Activated T-helper 1 cell treated with anti-CD3 and anti-CD28 coated beads, Interleukin-12 subunit alpha, Interleukin-12 subunit beta, Interleukin-2, Interleukin-4 antibody, amounts not matched to agents 30 ng/mL and 10 ng/mL and 1 ng/mL, durations not matched to agents 14 hours and 24 hours and 36 hours (primary cell): ENCODE results near the gene PACRG. TPM values are rescaled to one million over a fixed set of nuclear protein-coding genes. Genes with fewer than 3 reads are reported as not detected.

ENCODE experiments used
- DNase-seq: peaks from one replicate; pipeline ENCODE4 v3.0.0; 2021; ENCODE audit warnings: low spot score
- H3K27ac Mint-ChIP-seq: one replicate; pipeline ENCODE4 v1.8.0; 2021; ENCODE audit warnings: mild to moderate bottlenecking, mixed read lengths
- H3K27me3 Mint-ChIP-seq: one replicate; pipeline ENCODE4 v1.8.0; 2022; ENCODE audit warnings: mild to moderate bottlenecking, moderate library complexity, mixed read lengths; ENCODE audit not compliant: insufficient read depth
- H3K36me3 Mint-ChIP-seq: one replicate; pipeline ENCODE4 v1.8.0; 2021; ENCODE audit warnings: low read depth, mixed read lengths
- H3K4me1 Mint-ChIP-seq: one replicate; pipeline ENCODE4 v1.8.0; 2021; ENCODE audit warnings: low read depth, mixed read lengths
- H3K4me3 Mint-ChIP-seq: one replicate; pipeline ENCODE4 v1.8.0; 2021; ENCODE audit warnings: mild to moderate bottlenecking, moderate library complexity, mixed read lengths
- H3K9me3 Mint-ChIP-seq: one replicate; pipeline ENCODE4 v1.8.0; 2021; ENCODE audit warnings: mixed read lengths
- intact Hi-C: fragments of 100-400 bp; cut with micrococcal nuclease; formaldehyde crosslinking; loops from one replicate; pipeline ENCODE4 v1.15.1; 2024
- total RNA-seq: library from RNA; stranded (reverse); gene quantifications from 2 replicates; pipeline ENCODE4 v1.2.3, GENCODE V29; 2022

PACRG gene
- total RNA-seq, 1 donor from 2014 or later = 0.36 TPM

DNA sequence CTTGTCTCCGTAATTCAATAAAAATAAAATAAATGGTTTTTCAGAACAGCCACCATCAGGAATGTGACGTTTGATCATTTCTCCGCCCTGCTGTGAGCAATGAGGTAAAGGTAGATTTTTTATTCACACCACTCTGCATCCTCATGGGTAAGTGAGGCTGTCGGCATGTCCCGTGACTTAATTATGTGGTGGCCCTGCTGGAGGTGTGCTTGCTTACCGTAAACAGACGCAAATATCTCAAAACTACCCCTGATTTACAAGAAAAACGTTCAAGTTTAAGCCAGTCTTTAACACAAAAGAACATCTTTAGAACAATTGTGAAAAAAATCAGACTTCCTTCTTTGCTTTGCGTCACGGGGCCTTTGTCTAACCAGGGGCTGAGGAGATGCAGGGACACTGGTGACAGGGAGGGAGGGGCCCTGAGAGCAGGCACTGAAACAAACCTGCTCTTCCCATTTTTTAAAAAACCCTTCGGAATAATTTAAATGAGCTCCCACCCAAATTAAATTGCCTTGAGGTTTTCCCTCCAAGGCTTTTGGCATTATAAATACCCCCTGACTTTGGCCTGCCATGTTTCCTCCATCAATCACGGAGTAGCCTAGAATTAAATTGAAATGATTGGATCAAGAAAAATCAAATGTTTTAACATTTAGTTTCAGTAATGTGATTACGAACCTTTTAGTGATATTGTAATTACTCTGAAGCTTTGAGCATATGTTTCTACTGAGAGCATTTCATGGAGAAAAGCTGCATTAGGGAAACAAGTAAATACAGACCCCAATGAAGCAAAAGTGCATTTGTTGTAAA lies 13.6 kb upstream of the PACRG start:
- DNase-seq = no peak
- Mint-ChIP-seq H3K27ac (no peak overlapping the region), H3K4me3 (no peak overlapping the region), H3K4me1 (no peaks in the 10 kb centered on the region), H3K27me3 (no peaks in the 10 kb centered on the region), H3K9me3 (peaks cover 3% of the 10 kb centered on the region), H3K36me3 (no peaks in the 10 kb centered on the region)
- intact Hi-C loops = no loop called here

DNA sequence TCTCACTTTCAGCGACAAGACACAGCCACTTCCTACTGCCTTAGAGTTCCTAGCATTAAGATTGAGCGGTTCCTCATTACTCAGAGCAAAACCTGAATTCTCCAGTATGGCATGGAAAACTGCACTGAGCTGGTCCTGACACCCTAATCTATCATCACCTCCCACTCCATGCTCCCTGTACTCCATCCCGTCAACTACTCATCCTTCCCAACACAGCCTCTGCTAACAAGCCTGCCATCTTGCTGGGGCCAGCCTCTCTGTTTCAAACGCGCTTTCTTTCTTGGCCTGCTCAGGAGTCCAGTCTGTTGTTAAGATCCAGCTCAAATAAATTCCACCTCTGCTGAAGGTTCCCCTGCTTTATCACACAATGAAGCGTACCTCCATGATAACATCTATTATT lies 12.2 kb upstream of the PACRG start:
- intact Hi-C loops = no loop called here
- no peaks in the 10 kb centered on the region for H3K36me3 Mint-ChIP-seq
- DNase-seq = no peak
- H3K27ac Mint-ChIP-seq = no peak overlapping the region
- H3K4me3 Mint-ChIP-seq = no peak overlapping the region
- no peaks in the 10 kb centered on the region for H3K27me3 Mint-ChIP-seq
- peaks cover 3% of the 10 kb centered on the region for H3K9me3 Mint-ChIP-seq
- no peaks in the 10 kb centered on the region for H3K4me1 Mint-ChIP-seq

DNA sequence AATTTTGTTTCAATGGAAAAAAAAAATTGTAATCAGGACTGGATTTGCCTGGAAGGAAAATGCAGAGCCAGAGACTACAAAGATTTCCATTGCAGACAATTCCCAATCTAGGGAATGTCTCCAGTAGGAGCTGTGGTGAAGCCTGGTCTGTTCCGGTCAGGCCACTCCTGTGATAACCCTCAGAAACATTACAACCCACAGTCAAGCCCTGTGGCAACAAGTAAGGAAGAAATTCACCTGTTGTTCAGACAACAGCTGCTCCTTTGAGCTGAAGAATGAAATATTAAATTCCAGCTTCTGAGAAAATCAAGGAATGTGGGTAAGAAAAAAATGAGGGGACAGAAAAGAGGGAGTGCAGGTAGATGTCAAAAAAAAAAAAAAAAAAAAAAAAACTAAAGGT lies 8.2 kb upstream of the PACRG start:
- no peak for DNase-seq
- Mint-ChIP-seq H3K4me3 (no peak overlapping the region), H3K27ac (no peak overlapping the region), H3K36me3 (no peaks in the 10 kb centered on the region), H3K9me3 (peaks cover 3% of the 10 kb centered on the region), H3K4me1 (no peaks in the 10 kb centered on the region), H3K27me3 (no peaks in the 10 kb centered on the region)
- intact Hi-C loops = no loop called here

DNA sequence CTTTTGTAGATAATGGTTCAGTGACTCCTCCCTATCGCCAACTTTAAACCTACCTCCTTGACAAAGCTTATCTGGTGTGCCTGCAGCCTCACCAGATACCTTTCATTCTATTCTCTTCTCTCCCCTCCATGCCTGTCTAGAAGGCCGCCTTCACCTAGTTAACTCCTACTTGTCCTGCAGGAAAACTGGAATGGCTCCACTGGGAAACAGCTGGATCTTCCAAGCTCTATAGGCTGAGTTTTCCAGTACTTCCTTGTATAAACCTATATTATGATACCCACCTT lies 6.4 kb upstream of the PACRG start:
- Mint-ChIP-seq H3K9me3 (peaks cover 3% of the 10 kb centered on the region), H3K4me1 (no peaks in the 10 kb centered on the region), H3K4me3 (no peak overlapping the region), H3K27ac (no peak overlapping the region), H3K36me3 (no peaks in the 10 kb centered on the region), H3K27me3 (no peaks in the 10 kb centered on the region)
- intact Hi-C loops = no loop called here
- no peak for DNase-seq

DNA sequence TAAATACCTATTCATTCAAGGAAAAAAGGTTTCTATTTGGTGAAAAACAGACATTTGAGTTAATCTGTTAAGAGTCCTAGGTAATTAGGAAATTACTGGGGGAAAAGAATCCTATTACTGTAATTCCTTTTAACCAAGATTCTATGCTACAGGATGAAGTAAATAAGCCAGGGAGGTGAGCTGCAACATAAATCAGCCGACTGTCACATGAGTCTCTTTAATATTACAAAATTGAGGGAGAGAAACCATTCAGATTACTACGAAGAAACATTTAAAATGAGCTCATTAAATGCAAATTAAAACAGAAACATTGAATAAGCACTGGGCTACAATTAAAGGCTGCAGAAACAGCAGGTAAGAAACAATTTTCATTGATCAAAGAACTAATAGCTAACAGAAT lies 5.5 kb upstream of the PACRG start:
- no peak overlapping the region for H3K27ac Mint-ChIP-seq
- intact Hi-C loops = no loop called here
- peaks cover 5% of the 10 kb centered on the region for H3K4me1 Mint-ChIP-seq
- H3K9me3 Mint-ChIP-seq = peaks cover 3% of the 10 kb centered on the region
- DNase-seq = no peak
- no peaks in the 10 kb centered on the region for H3K36me3 Mint-ChIP-seq
- peaks cover 5% of the 10 kb centered on the region for H3K27me3 Mint-ChIP-seq
- no peak overlapping the region for H3K4me3 Mint-ChIP-seq

DNA sequence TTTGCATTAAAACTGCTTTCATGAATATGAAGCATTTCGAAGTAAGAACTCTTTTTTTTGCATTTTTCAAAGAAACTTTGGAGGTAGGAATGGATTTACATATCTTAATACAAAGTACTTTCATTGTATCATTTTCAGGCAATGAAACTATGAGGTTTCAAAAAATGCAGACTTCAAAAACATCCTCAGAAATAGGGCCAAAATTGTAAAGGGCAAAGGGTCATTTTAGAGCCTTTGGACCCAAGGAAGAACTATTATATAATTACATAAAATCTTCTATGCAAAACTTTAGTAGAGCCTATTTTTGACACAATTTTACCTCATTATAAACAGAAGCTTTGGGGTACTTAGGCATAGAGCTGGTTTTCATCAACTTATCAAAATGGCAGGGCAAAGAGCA lies 5.1 kb upstream of the PACRG start:
- H3K4me1 Mint-ChIP-seq = peaks cover 5% of the 10 kb centered on the region
- H3K27ac Mint-ChIP-seq = no peak overlapping the region
- intact Hi-C loops = no loop called here
- H3K27me3 Mint-ChIP-seq = peaks cover 5% of the 10 kb centered on the region
- no peak overlapping the region for H3K4me3 Mint-ChIP-seq
- peaks cover 3% of the 10 kb centered on the region for H3K9me3 Mint-ChIP-seq
- no peak for DNase-seq
- no peaks in the 10 kb centered on the region for H3K36me3 Mint-ChIP-seq

DNA sequence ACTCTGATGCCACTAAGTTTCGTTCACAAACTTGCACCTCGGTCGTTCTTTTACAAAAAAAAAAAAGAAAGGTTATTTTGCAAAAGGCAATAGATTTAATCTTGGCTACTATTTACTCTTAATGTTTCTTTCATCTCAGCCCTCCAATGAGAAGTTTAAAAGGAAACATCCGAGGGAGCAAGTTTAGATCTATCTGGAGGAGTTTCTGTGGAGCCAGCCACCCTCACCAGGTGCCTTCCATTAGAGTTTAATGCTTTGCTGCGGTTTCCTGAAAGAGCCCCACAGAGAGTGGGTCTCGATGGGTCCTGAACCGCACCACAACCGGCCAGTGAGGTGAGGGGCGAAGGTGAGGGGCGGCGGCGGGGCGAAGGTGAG lies 840 bp upstream of the PACRG start:
- Mint-ChIP-seq H3K4me1 (peaks cover 11% of the 10 kb centered on the region), H3K9me3 (no peaks in the 10 kb centered on the region), H3K27me3 (peaks cover 7% of the 10 kb centered on the region), H3K4me3 (peak overlapping the region; percentile 89), H3K36me3 (no peaks in the 10 kb centered on the region), H3K27ac (peak overlapping the region; percentile 86)
- intact Hi-C loops = loop anchor here (1.0 to 5.0 kb wide), 2 partner anchors 1455 to 1735 kb away; partner anchors contain the start of gene AGPAT4
- DNase-seq = no peak

DNA sequence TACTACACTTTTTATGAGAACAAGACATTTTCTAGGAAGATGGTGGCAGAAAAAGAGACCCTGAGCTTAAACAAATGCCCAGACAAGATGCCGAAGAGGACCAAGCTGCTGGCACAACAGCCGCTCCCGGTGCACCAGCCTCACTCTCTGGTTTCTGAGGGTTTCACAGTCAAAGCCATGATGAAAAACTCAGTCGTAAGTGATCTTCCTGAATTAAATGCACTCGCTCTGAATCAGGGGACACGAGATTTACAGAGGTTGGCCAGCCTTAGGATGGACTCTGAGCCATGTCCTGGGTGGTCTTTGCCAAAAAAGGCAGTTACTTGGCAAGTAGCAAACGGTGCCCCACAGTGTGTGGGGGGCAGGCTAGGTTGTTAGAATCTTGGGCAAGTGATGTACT lies 423 bp downstream of the PACRG start:
- peak overlapping the region; percentile 79 for H3K27ac Mint-ChIP-seq

DNA sequence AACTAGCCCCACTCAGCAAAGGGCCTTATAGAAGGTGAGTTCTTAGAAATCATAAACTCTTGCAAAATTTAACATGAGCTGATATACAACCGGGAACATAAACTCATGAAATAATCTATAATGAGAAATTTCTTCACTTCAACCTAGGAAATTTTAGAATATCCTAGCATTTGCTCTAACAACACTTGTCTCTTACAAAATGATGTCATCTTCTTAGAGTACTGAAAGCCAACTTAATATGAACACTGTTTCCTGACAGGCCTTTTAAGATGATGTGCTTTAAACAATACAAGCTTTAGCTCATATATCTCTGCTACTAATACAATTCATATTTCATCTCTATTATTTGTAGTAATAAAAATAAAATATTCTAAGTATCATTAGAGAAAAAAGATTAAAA lies 932 bp downstream of the PACRG start:
- Mint-ChIP-seq H3K9me3 (no peaks in the 10 kb centered on the region), H3K27me3 (peaks cover 7% of the 10 kb centered on the region), H3K27ac (no peak overlapping the region)

More for the DNA sequence above, 423 bp downstream of the PACRG start:
- Mint-ChIP-seq H3K4me3 (peak overlapping the region; percentile 43), H3K36me3 (no peaks in the 10 kb centered on the region), H3K9me3 (no peaks in the 10 kb centered on the region), H3K4me1 (peaks cover 11% of the 10 kb centered on the region), H3K27me3 (peaks cover 7% of the 10 kb centered on the region)
- intact Hi-C loops = loop anchor here (1.0 to 5.0 kb wide), 3 partner anchors 689 to 1456 kb away; partner anchors contain the start of gene AGPAT4
- no peak for DNase-seq

DNA sequence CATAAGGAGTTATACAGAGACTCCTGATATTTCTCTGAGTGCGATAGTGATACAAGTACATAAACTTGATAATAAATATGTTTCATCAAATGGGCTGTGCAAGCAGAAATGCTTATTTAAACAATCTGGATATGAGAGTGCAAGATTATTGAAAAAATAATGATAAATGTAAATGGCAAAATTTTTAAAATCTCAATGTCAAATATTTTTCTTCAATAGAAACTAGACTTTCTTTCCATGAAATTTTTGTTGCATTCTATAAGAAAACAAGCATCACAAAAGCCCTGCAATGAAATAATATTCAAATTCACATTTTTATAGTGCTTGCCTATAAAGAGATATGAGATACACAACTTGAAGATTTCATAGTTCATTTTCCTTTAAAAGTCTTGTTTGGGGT lies 2.7 kb downstream of the PACRG start:
- Mint-ChIP-seq H3K9me3 (no peaks in the 10 kb centered on the region), H3K4me1 (peaks cover 11% of the 10 kb centered on the region), H3K27me3 (peaks cover 8% of the 10 kb centered on the region), H3K27ac (no peak overlapping the region), H3K36me3 (no peaks in the 10 kb centered on the region), H3K4me3 (no peak overlapping the region)
- no peak for DNase-seq
- intact Hi-C loops = no loop called here

More for the DNA sequence above, 932 bp downstream of the PACRG start:
- Mint-ChIP-seq H3K36me3 (no peaks in the 10 kb centered on the region), H3K4me1 (peaks cover 11% of the 10 kb centered on the region), H3K4me3 (no peak overlapping the region)
- intact Hi-C loops = loop anchor here (1.0 to 5.0 kb wide), 3 partner anchors 688 to 1456 kb away; partner anchors contain the start of gene AGPAT4
- DNase-seq = no peak

DNA sequence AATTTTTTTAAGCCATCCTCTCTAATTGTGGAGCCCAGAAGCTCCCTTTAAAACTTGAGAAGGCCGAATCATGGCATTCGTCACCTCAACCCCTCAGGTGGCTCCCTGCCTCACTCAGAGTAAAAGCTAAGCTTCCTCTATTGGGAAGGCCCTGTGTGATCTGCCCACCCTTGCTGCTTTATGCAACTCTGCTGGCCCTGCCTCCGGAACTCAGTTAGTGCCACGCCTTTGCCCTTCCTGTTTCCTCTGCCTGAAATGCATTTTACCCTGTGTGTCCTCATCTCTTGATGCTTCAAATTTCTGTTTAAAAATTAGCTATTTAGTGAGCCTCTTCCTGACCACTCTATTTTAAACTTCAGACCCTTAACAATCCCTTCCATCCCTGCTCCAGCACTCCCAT lies 5.7 kb downstream of the PACRG start:
- DNase-seq = no peak
- H3K27me3 Mint-ChIP-seq = peaks cover 5% of the 10 kb centered on the region
- no peaks in the 10 kb centered on the region for H3K9me3 Mint-ChIP-seq
- no peaks in the 10 kb centered on the region for H3K36me3 Mint-ChIP-seq
- H3K4me1 Mint-ChIP-seq = no peaks in the 10 kb centered on the region
- intact Hi-C loops = no loop called here
- no peak overlapping the region for H3K4me3 Mint-ChIP-seq
- no peak overlapping the region for H3K27ac Mint-ChIP-seq

DNA sequence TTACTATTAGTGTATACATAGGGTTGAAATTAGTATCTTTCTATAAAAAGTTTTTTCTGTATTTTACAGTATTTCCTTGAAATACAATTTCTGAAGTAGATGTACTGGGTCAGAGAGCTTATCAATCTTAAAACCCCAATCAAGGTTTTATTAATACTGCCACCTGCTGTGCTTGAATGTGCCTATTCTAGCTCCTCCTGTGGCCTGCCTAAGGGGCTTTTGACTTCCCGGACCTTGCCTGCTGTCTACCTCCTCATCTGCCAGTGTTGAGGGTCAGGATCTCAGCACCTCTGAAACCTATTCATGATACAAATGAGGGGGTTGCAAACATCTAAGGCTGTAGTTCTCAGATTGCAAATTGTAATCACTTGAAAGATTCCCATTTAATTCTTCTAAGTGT lies 9.2 kb downstream of the PACRG start:
- no peak for DNase-seq
- Mint-ChIP-seq H3K36me3 (no peaks in the 10 kb centered on the region), H3K27ac (no peak overlapping the region), H3K9me3 (no peaks in the 10 kb centered on the region), H3K4me3 (no peak overlapping the region), H3K27me3 (peaks cover 4% of the 10 kb centered on the region), H3K4me1 (no peaks in the 10 kb centered on the region)
- intact Hi-C loops = no loop called here

DNA sequence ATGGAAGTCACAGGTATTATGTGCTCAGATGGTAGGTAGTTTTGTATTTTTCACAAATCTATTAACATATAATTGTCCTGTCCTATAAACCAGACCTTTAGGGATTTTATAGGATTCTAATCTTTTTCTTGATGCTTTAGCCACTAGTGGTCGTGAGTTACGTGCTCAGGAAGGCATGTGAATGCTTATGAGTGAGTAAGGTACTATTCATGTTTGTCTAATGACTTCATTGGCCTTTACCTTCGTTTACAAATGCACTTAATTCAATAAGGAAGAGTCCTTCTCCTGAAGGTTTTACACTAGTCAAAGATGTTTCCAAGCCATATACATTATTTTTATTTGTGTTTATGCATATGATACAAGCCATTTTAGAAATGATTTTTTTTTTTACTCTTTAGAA lies 23.0 kb downstream of the PACRG start:
- Mint-ChIP-seq H3K27me3 (no peaks in the 10 kb centered on the region), H3K4me1 (no peaks in the 10 kb centered on the region), H3K4me3 (no peak overlapping the region), H3K9me3 (no peaks in the 10 kb centered on the region), H3K27ac (no peak overlapping the region), H3K36me3 (no peaks in the 10 kb centered on the region)
- intact Hi-C loops = no loop called here
- DNase-seq = no peak
